IPS-NIHi7 (cell line): ENCODE data around the gene SULT6B1.
"Not testable (repeated sequence)": the region's sequence is repeated elsewhere in the genome, so short reads cannot be mapped to it uniquely, and the experiment has no call there.

Experiments used
- DNase-seq: peaks from one replicate; pipeline ENCODE4 v3.0.0; 2012; ENCODE audit warnings: mixed read lengths; ENCODE audit errors: extremely low spot score

The SULT6B1 gene, protein sequence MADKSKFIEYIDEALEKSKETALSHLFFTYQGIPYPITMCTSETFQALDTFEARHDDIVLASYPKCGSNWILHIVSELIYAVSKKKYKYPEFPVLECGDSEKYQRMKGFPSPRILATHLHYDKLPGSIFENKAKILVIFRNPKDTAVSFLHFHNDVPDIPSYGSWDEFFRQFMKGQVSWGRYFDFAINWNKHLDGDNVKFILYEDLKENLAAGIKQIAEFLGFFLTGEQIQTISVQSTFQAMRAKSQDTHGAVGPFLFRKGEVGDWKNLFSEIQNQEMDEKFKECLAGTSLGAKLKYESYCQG

GRCh38 chr2:37188570-37188969 lies at the start of gene SULT6B1:
Gene SULT6B1, minus strand, starts transcription at chr2:37188670. Its CDS starts 30 bp downstream, at chr2:37188640.
- DNase-seq: no peak

DNA sequence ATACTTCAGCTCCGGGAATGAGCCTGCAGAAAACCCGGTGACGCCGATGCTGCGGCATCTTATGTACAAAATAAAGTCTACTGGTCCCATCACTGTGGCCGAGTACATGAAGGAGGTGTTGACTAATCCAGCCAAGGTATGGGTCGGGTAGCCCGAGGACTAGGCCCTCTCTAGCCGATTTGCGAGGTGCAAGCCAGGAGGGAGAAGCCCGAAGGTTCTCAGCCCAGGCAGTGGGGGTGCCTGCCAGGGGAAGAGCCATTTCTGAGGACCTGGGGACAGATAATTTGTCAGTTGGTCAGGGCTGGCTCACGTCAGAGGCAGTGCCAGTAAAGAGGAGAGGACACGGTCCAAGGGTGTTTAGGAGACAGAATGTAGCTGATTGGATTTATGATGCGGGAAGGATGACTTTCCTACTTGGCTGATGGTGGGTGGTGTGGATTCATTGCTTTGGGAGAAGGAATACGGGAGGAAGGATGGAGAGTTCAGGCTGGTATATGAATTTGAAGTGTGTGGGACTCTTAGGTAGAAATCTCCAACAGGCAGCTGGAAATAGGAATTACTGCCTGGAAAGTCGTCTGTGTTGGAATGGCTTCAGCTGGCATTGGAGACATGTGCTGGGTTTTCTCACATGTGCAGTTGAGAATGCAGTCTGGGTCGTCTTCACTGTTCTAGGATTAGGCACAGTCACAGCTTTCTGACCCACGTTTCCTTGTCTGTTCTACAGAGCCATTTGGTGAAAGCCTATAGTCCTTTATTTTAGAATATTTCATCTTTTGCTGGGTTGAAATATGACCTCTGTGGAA lies 43.9 kb upstream of the SULT6B1 start:
- peak; percentile 41 for DNase-seq

DNA sequence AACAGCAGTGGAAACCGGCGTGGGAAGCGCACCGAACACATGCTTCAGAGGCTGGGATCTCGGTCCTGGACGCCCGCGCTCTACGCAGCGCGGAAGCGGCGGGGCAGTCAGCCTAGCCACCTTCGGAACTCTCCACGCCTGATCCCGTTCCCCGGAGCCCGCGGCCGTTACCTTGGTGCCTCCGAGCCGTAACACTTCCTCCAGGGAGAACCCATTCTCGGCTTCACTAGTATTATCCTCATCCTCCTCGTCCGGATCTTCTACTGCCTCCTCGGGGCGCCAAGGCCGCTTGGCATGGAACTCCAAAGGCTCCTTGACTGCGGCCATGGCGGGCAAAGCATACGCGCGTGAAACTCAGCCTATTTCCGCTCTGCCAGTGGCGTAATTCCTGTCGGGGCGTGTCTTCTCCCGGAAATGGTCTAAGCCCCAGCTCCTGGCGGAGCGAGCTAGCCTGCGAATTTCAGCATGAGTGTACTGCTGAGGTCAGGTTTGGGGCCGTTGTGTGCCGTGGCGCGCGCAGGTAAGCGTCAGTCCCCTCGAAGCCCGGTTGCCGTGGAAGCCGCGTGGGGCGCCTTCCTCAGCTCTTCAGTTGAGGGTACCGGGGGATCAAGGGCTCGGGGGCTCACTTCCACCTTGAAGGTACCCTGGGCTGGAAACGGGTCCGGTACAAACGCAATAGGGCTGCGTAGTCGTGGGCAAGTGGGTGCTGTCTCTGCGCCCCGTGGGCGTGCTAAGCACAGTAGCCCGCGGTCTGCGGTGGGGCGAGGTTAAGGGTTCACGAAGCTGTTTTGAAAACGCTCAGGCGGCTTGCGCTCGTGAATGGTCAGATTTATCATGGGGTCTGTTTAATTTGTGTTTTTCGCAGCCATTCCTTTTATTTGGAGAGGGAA lies 43.0 kb upstream of the SULT6B1 start, which contains the start of the genes CEBPZ and NDUFAF7:
TSS of gene CEBPZ (minus strand) at position 356 of the 890 bp plus-strand sequence. CDS start at position 327, 29 bp downstream.
TSS of gene NDUFAF7 (plus strand) at position 418 of the 890 bp plus-strand sequence. CDS start at position 466, 48 bp downstream.
- peak; percentile 91 for DNase-seq

DNA sequence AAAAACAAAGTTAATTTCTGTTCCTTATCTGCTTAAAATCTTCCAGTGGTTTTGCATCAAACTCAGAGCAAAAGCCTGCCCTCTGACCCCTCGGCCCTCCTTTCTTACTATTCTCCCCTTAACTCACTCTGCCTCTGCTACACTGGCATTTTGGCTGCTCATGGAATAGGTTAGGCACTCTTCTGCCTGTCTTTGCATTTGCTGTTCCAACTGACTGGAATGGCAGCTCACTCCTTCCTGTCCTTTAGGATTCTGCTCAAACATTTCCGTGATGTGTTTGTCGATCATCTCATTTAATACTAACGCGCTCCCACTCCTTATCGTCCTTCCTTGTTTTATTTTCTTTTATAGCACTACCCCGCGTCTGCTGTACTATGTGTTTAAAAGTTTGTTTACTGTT lies 42.1 kb upstream of the SULT6B1 start:
- DNase-seq: peak; percentile 12

DNA sequence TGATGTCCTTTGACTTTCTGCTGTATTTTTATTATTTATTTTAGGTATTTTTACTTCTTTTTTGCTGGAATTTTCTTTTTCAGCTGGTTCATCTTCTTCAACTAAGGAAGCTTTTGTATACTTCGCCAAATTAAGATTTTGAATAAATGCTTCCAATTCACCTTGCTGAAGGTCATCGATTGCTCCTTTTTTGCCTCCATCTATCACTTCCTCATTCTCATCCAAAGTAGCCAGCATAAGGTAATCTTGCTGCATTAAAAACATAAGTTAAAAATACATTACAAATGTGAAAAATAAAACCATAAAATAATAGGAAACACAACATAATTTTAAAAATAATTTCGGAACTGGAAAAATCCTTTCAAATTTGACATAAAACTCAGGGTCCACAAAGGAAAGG lies 40.3 kb upstream of the SULT6B1 start:
- no peak for DNase-seq

DNA sequence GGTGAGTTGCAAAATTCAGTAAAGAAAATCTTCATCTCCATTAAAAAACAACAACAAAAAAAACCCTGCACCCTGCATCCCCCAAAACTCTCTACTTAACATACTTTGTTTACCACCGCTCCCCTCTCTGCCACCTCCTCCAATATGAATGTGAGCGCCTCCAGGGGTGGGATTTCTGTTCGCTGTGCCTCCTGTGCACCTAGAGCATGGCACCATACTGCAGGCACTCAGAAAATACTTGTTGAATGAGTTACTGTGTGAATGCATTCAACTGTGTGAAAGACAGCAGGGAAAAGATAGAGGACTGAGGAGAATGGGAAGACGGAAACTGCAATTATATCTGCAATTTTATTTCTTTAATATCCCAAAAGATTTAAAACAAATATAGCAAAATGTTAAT lies 38.4 kb upstream of the SULT6B1 start:
- no peak for DNase-seq

DNA sequence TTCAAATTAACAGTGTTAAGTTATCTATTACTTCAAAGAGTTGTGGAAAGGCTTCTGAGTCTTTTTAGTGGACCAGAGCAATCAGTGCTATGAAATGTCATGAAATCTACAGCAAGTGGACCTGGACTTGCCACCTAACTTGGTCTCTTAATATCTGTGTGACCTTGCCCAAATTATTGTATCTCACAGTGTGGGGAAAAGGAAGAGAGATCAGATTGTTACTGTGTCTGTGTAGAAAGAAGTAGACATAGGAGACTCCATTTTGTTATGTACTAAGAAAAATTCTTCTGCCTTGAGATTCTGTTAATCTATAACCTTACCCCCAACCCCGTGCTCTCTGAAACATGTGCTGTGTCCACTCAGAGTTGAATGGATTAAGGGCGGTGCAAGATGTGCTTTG lies 36.7 kb upstream of the SULT6B1 start:
- not testable (repeated sequence) for DNase-seq

DNA sequence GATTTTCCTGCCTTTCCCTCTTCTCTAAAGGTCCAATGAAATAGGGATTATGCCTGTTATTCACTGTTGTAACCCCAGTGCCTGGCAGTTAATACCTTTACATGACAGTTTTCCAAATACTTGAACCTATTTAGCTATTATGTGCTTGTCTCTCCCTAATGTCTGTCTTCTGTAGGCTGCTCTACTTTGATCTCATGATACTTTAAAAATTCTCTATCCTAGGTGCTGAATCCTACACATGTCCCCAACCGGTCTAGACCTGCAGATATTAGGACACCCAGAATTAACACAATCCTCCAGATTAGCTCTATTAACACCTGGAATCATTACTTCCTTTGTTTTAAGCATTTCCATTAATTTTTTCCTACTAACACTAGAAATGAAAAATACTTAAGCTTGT lies 35.6 kb upstream of the SULT6B1 start:
- no peak for DNase-seq

DNA sequence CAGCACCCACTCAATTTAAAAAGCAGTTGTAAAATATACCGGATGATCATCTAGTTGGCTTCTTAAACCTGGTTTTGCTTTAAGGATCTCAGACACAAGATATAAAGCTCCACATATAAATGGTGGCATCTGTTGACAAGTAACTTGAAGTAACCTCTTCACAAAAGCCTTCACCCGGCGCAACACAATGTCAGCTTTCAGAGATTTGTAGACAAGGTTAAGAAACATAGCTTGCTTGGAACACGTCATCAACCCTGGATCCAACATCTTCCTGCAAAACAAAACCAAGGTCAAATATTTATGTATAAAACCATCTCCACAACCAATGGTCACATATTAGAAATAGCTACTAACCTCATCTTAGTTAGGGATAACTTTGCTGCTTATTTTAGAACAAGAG lies 34.7 kb upstream of the SULT6B1 start:
- no peak for DNase-seq

DNA sequence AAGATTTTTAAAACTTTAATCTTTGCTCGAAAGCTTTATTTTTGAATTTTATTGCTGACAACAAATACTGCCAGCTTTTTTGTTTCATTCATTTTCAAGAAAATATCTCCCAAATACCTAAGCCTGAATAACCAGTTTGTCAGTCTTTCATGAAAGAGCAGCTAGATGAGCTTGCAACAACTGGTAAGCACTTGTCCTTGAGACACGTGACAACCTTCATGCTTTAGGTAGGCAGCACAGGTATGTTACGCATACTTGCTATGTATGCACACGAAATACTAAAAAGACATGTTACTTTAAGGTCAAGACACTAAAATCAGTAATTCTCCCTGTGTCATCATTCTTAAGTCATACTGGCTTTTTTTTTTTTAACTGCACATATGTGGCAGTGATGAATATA lies 30.6 kb upstream of the SULT6B1 start:
- no peak for DNase-seq

DNA sequence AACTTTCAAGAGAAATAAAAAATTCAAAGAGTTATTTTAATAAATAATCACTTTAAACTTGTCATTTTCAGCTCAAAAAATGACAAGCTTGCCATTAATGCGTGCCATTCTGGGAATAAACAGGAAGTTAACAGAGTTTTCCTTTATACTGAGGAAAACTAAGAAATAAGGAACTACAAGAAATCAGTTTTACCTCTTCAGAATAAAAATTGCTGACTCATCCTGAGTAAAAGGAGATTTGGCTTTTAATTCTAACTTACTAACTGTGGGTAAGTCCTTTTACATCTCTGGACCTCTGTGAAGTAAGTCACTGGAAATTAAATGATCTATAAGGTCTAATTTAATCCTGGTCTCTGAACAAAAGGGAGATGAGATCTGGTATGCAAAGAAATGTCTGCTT lies 26.8 kb upstream of the SULT6B1 start:
- DNase-seq: no peak

DNA sequence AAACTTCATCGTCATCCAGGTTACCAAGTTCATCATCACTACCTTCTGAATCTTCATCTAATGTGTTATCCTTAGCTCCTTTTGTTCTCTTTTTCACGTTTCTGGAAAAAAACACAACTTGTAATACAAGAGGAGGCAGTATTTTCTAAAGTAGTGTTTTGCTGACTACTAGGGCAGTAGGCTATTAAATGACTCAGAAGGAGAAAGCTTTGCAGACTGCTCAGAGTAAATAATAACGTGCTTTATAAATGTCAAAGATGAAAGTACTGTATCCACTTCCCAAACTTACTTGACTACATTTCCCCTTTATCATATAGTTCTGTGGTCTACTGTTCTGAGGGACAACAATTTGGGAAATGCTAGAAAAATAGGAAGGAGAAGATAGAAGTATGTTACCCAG lies 23.5 kb upstream of the SULT6B1 start:
- DNase-seq: no peak

- DNase-seq: no peak
Observed at GRCh38 chr2:37211212-37211611, 22.7 kb upstream of the SULT6B1 start.

- not testable (repeated sequence) for DNase-seq
Observed at GRCh38 chr2:37206760-37207159, 18.3 kb upstream of the SULT6B1 start.

DNA sequence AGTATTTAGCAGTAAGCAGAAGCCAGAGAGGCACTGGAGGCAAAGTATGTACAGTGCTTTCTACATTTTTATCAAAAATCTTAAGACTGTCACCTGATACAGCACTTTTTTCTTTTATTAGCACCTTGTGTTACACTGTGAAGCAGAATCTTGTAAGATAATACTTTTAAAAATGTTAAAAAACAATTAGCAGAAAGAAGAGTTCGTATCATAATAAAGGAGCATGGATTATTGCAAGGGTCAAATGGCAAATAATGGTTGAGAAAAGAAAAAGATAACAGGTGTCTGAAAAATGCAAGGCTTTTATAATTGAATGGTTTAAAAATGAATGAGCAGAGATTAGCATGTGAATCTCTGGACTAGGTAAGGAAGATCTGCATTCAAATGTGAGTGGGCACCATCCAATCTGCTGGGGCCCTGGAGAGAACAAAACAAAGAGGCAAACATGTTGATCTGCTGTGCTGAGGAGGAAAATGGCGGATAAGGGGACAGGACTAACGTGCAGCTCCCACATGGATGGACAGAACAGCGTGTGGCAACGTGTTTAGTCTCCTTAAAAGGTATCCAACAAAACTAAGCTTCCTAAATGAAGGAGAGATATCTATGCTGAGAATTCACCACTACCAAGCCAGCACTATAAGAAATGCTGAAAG lies 17.3 kb upstream of the SULT6B1 start:
- peak; percentile 35 for DNase-seq

- not testable (repeated sequence) for DNase-seq
Observed at GRCh38 chr2:37205071-37205661, 16.7 kb upstream of the SULT6B1 start.

DNA sequence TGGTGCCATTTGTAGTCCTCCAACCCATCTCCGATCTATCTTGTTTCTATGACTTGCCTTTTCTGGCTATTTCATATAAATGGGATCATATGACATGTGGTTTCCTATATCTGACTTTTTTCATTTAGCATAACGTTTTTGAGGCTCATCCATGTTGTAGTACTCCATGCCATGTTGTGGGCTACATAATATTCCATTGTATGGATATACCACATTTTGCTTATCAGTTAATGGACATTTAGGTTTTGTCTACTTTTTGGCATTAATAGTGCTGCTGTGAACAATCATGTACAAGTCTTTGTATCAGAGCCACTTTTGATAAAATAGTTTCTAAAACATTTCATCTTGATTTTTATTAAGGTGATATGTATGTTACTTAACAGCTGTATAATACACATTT lies 15.2 kb upstream of the SULT6B1 start:
- no peak for DNase-seq

DNA sequence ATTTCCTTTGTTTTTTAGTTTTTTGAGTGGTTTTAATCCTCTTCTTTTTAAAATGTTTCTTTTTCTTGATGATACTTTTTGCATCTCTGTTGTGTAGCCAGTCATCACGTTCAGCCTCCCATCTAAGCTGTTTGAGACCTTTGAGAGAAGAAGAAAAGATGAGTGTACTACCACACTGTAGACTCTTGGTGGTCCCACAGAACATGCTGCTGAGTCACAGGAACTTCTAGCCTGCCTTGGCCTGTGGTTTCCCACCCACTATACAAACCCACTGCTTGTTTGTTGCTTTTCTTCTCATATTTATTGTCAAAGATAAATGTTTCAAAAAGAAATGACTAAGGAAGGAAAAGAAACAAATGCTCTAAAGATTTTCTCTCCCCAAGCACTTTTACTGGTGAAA lies 13.3 kb upstream of the SULT6B1 start:
- DNase-seq: no peak

GRCh38 chr2:37201208-37201607 lies 12.7 kb upstream of the SULT6B1 start:
- no peak for DNase-seq

- DNase-seq: no peak
Observed at GRCh38 chr2:37198681-37199065, 10.2 kb upstream of the SULT6B1 start.
